NCI-H2196 treated with DMSO at 0.1 percent for 48 hours (cell line): ENCODE results near the gene DGCR2.

Experiments
- DNase-seq: peaks from one replicate; lab custom pipeline; 2025; ENCODE audit not compliant: unreplicated experiment; lab: John Stamatoyannopoulos, UW

DGCR2 gene

GRCh38 chr22:19127329-19128008 is 5.3 kb upstream of the DGCR2 start:
- no peak for DNase-seq

GRCh38 chr22:19126309-19127273 is 4.4 kb upstream of the DGCR2 start:
- no peak for DNase-seq

GRCh38 chr22:19125474-19126308 is 3.5 kb upstream of the DGCR2 start:
- DNase-seq = no peak

- DNase-seq = no peak
These were observed 2.8 kb upstream of the DGCR2 start for GRCh38 chr22:19125011-19125410.

- no peak for DNase-seq
These were observed 2.2 kb upstream of the DGCR2 start for GRCh38 chr22:19124377-19124776.

GRCh38 chr22:19123936-19124335 is 1.7 kb upstream of the DGCR2 start:
- DNase-seq = no peak

GRCh38 chr22:19122752-19123492 is 710 bp upstream of the DGCR2 start:
- no peak for DNase-seq

- no peak for DNase-seq
These were observed 525 bp downstream of the DGCR2 start for GRCh38 chr22:19121631-19122142.

GRCh38 chr22:19120829-19121630 is 1.2 kb downstream of the DGCR2 start:
- no peak for DNase-seq

- DNase-seq = no peak
These were observed 2.3 kb downstream of the DGCR2 start for GRCh38 chr22:19119949-19120348.

- no peak for DNase-seq
These were observed 3.8 kb downstream of the DGCR2 start for GRCh38 chr22:19118329-19118880.

- peak; percentile 68 for DNase-seq
These were observed 5.1 kb downstream of the DGCR2 start for GRCh38 chr22:19117111-19117512.

GRCh38 chr22:19115628-19116027 is 6.6 kb downstream of the DGCR2 start:
- no peak for DNase-seq

- no peak for DNase-seq
These were observed 7.1 kb downstream of the DGCR2 start for GRCh38 chr22:19114984-19115552.

GRCh38 chr22:19113429-19113828 is 8.8 kb downstream of the DGCR2 start:
- DNase-seq = no peak

GRCh38 chr22:19111584-19111983 is 10.6 kb downstream of the DGCR2 start:
- no peak for DNase-seq

- DNase-seq = no peak
These were observed 11.1 kb downstream of the DGCR2 start for GRCh38 chr22:19111140-19111539.

- no peak for DNase-seq
These were observed 11.6 kb downstream of the DGCR2 start for GRCh38 chr22:19110646-19111045.

- DNase-seq = no peak
These were observed 12.2 kb downstream of the DGCR2 start for GRCh38 chr22:19110064-19110458.
